Activated CD8-positive, alpha-beta T cell treated with anti-CD3 and anti-CD28 coated beads, Interleukin-2, amount 10 ng/mL, durations not matched to agents 7 days and 5 days (primary cell): ENCODE results near the gene SLC35D3. TPM values are rescaled to one million over a fixed set of nuclear protein-coding genes. Genes with fewer than 3 reads are reported as not detected.
A peak's percentile ranks its signal among the peaks of the same experiment; 100 is the strongest.
"Not testable (repeated sequence)": the region's sequence is repeated elsewhere in the genome, so short reads cannot be mapped to it uniquely, and the experiment has no call there.

Experiments
- ATAC-seq: fragments of 150-1000 bp; cut with Tn5 transposase; one replicate; pipeline ENCODE4 v1.10.0; 2021; ENCODE audit warnings: moderate library complexity
- CTCF ChIA-PET: fragments of 350-600 bp; sonication (Branson Sonifier 250); formaldehyde crosslinking; loops from one replicate; lab custom pipeline; 2021; ENCODE audit warnings: antibody characterized with exemption; lab: Charles Lee
- POLR2A ChIA-PET: fragments of 350-600 bp; sonication (Branson Sonifier 250); formaldehyde crosslinking; loops from one replicate; lab custom pipeline; 2021; ENCODE audit warnings: antibody characterized with exemption; lab: Charles Lee
- DNase-seq: peaks from one replicate; pipeline ENCODE4 v3.0.0-alpha.2; 2020
- H3K27ac Mint-ChIP-seq: one replicate; pipeline ENCODE4 v1.8.0; 2021; ENCODE audit warnings: mild to moderate bottlenecking, mixed read lengths
- H3K27me3 Mint-ChIP-seq: one replicate; pipeline ENCODE4 v1.8.0; 2021; ENCODE audit warnings: low read depth, mixed read lengths
- H3K36me3 Mint-ChIP-seq: one replicate; pipeline ENCODE4 v1.8.0; 2021; ENCODE audit warnings: low read depth, mixed read lengths
- H3K4me1 Mint-ChIP-seq: one replicate; pipeline ENCODE4 v1.8.0; 2021; ENCODE audit warnings: low read depth, mixed read lengths
- H3K4me3 Mint-ChIP-seq: one replicate; pipeline ENCODE4 v1.8.0; 2021; ENCODE audit warnings: mild to moderate bottlenecking, mixed read lengths
- H3K9me3 Mint-ChIP-seq: one replicate; pipeline ENCODE4 v1.8.0; 2022; ENCODE audit warnings: mixed read lengths; ENCODE audit not compliant: insufficient read depth
- total RNA-seq, 2 experiments: library from RNA; stranded (reverse); gene quantifications; one replicate each; pipeline ENCODE4 v1.2.3, GENCODE V29; 2021

The SLC35D3 gene
- total RNA-seq, 2 experiments from 2014 or later: not detected

- no peaks in the 10 kb centered on the region for H3K27me3 Mint-ChIP-seq
- DNase-seq (no peak), ATAC-seq (no peak)
- POLR2A ChIA-PET: no interaction called here
- H3K9me3 Mint-ChIP-seq: no peaks in the 10 kb centered on the region
- no peak overlapping the region for H3K27ac Mint-ChIP-seq
- CTCF ChIA-PET: interaction anchor here (1.0 kb wide), 1 partner anchor 38 kb away, joined by 3 read pairs; no protein-coding TSS in a partner anchor
- no peak overlapping the region for H3K4me3 Mint-ChIP-seq
- H3K36me3 Mint-ChIP-seq: no peaks in the 10 kb centered on the region
- peaks cover 3% of the 10 kb centered on the region for H3K4me1 Mint-ChIP-seq
Measured at GRCh38 chr6:136897071-136897470, 25.0 kb upstream of the SLC35D3 start.

GRCh38 chr6:136901212-136901784, 20.8 kb upstream of the SLC35D3 start:
- ChIA-PET POLR2A (no interaction called here), CTCF (no interaction called here)
- ATAC-seq (no peak), DNase-seq (no peak)
- Mint-ChIP-seq H3K9me3 (no peaks in the 10 kb centered on the region), H3K27ac (no peak overlapping the region), H3K27me3 (no peaks in the 10 kb centered on the region), H3K4me1 (no peaks in the 10 kb centered on the region), H3K36me3 (peaks cover 3% of the 10 kb centered on the region), H3K4me3 (no peak overlapping the region)

GRCh38 chr6:136904477-136904876, 17.6 kb upstream of the SLC35D3 start:
- H3K27ac Mint-ChIP-seq, H3K9me3 Mint-ChIP-seq, H3K27me3 Mint-ChIP-seq, H3K36me3 Mint-ChIP-seq, ATAC-seq, H3K4me1 Mint-ChIP-seq, DNase-seq, POLR2A ChIA-PET, H3K4me3 Mint-ChIP-seq: not testable (repeated sequence)
- CTCF ChIA-PET: interaction anchor here (1.3 kb wide), 1 partner anchor 112 kb away, joined by 4 read pairs; the partner anchor contains the start of gene MAP3K5

- ChIA-PET CTCF (no interaction called here), POLR2A (no interaction called here)
- H3K27me3 Mint-ChIP-seq: peaks cover 17% of the 10 kb centered on the region
- H3K4me3 Mint-ChIP-seq: no peak overlapping the region
- H3K27ac Mint-ChIP-seq: no peak overlapping the region
- H3K36me3 Mint-ChIP-seq: no peaks in the 10 kb centered on the region
- no peaks in the 10 kb centered on the region for H3K9me3 Mint-ChIP-seq
- DNase-seq (no peak), ATAC-seq (peak; percentile 49)
- peaks cover 7% of the 10 kb centered on the region for H3K4me1 Mint-ChIP-seq
Measured at GRCh38 chr6:136914947-136915346, 7.2 kb upstream of the SLC35D3 start.

GRCh38 chr6:136918706-136919105, 3.4 kb upstream of the SLC35D3 start:
- Mint-ChIP-seq H3K9me3 (no peaks in the 10 kb centered on the region), H3K4me1 (peaks cover 28% of the 10 kb centered on the region), H3K36me3 (no peaks in the 10 kb centered on the region), H3K27ac (no peak overlapping the region), H3K27me3 (peaks cover 43% of the 10 kb centered on the region), H3K4me3 (no peak overlapping the region)
- DNase-seq (no peak), ATAC-seq (no peak)
- CTCF ChIA-PET: no interaction called here
- POLR2A ChIA-PET: no interaction called here

- Mint-ChIP-seq H3K9me3 (no peaks in the 10 kb centered on the region), H3K4me3 (peak overlapping the region; percentile 68), H3K36me3 (no peaks in the 10 kb centered on the region), H3K4me1 (peaks cover 29% of the 10 kb centered on the region), H3K27me3 (peaks cover 56% of the 10 kb centered on the region), H3K27ac (no peak overlapping the region)
- POLR2A ChIA-PET: no interaction called here
- DNase-seq (peak; percentile 21), ATAC-seq (peak; percentile 3)
- CTCF ChIA-PET: interaction anchor here (0.9 to 1.3 kb wide), 3 partner anchors 27 to 75 kb away, joined by 3 read pairs; no protein-coding TSS in a partner anchor
Measured at GRCh38 chr6:136920216-136920615, 1.9 kb upstream of the SLC35D3 start.

- DNase-seq (peak; percentile 31), ATAC-seq (peak; percentile 8)
- POLR2A ChIA-PET: no interaction called here
- Mint-ChIP-seq H3K4me3 (peak overlapping the region; percentile 68), H3K4me1 (peaks cover 28% of the 10 kb centered on the region), H3K27ac (no peak overlapping the region), H3K27me3 (peaks cover 58% of the 10 kb centered on the region), H3K36me3 (no peaks in the 10 kb centered on the region), H3K9me3 (no peaks in the 10 kb centered on the region)
- CTCF ChIA-PET: interaction anchor here (0.6 to 1.2 kb wide), 2 partner anchors 46 to 62 kb away, joined by 3 read pairs; no protein-coding TSS in a partner anchor
Measured at GRCh38 chr6:136920671-136921380, 1.3 kb upstream of the SLC35D3 start.

GRCh38 chr6:136921381-136921935, 643 bp upstream of the SLC35D3 start:
- CTCF ChIA-PET: interaction anchor here (0.6 kb wide), 1 partner anchor 46 kb away, joined by 3 read pairs; no protein-coding TSS in a partner anchor
- H3K27ac Mint-ChIP-seq: no peak overlapping the region
- POLR2A ChIA-PET: interaction anchor here (0.9 kb wide), 1 partner anchor 98 kb away, joined by 3 read pairs; the partner anchor contains the start of gene PEX7
- DNase-seq (no peak), ATAC-seq (peak; percentile 9)
- peak overlapping the region; percentile 61 for H3K4me3 Mint-ChIP-seq
- H3K27me3 Mint-ChIP-seq: peaks cover 63% of the 10 kb centered on the region
- no peaks in the 10 kb centered on the region for H3K9me3 Mint-ChIP-seq
- no peaks in the 10 kb centered on the region for H3K36me3 Mint-ChIP-seq
- H3K4me1 Mint-ChIP-seq: peaks cover 28% of the 10 kb centered on the region

GRCh38 chr6:136922685-136923006, 545 bp downstream of the SLC35D3 start:
- DNase-seq (peak; percentile 22), ATAC-seq (peak; percentile 24)
- peak overlapping the region; percentile 65 for H3K4me3 Mint-ChIP-seq
- CTCF ChIA-PET: interaction anchor here (0.6 to 0.9 kb wide), 2 partner anchors 131 to 420 kb away, joined by 3 read pairs; partner anchors contain the start of gene MAP3K5
- H3K36me3 Mint-ChIP-seq: no peaks in the 10 kb centered on the region
- peaks cover 28% of the 10 kb centered on the region for H3K4me1 Mint-ChIP-seq
- H3K27me3 Mint-ChIP-seq: peaks cover 68% of the 10 kb centered on the region
- no peaks in the 10 kb centered on the region for H3K9me3 Mint-ChIP-seq
- H3K27ac Mint-ChIP-seq: no peak overlapping the region
- POLR2A ChIA-PET: no interaction called here

GRCh38 chr6:136923116-136923953, 1.2 kb downstream of the SLC35D3 start:
- POLR2A ChIA-PET: no interaction called here
- Mint-ChIP-seq H3K27ac (no peak overlapping the region), H3K4me3 (peak overlapping the region; percentile 22), H3K36me3 (no peaks in the 10 kb centered on the region), H3K4me1 (peaks cover 28% of the 10 kb centered on the region), H3K27me3 (peaks cover 66% of the 10 kb centered on the region), H3K9me3 (no peaks in the 10 kb centered on the region)
- ATAC-seq (no peak), DNase-seq (peak; percentile 21)
- CTCF ChIA-PET: interaction anchor here (0.5 to 0.6 kb wide), 2 partner anchors 421 to 1175 kb away, joined by 3 read pairs; no protein-coding TSS in a partner anchor

GRCh38 chr6:136923954-136924673, 2.0 kb downstream of the SLC35D3 start:
- no peak for ATAC-seq
- CTCF ChIA-PET: no interaction called here
- Mint-ChIP-seq H3K27me3 (peaks cover 62% of the 10 kb centered on the region), H3K4me1 (peaks cover 28% of the 10 kb centered on the region), H3K4me3 (no peak overlapping the region), H3K27ac (no peak overlapping the region), H3K9me3 (no peaks in the 10 kb centered on the region), H3K36me3 (no peaks in the 10 kb centered on the region)
- POLR2A ChIA-PET: no interaction called here
- DNase-seq: no peak
